GM12878 (cell line): Measurements from ENCODE around the gene KCNS1. TPM values are rescaled to one million over a fixed set of nuclear protein-coding genes. Genes with fewer than 3 reads are reported as not detected.

ENCODE experiments used
- ATAC-seq: fragments of 200-7000 bp; cut with Tn5 transposase; 3 replicates; pipeline ENCODE4 v1.9.1; 2020; ENCODE audit warnings: mild to moderate bottlenecking, moderate library complexity
- Bru-seq: library from RNA; stranded (reverse); fragments of 400-500 nt; gene quantifications from one replicate; lab custom pipeline; 2021; lab: Mats Ljungman, UMichigan
- BruChase-seq, 2 experiments: library from RNA; stranded (reverse); fragments of 400-500 nt; gene quantifications; one replicate each; lab custom pipeline; 2021; lab: Mats Ljungman, UMichigan
- BruUV-seq: library from RNA; stranded (reverse); fragments of 400-500 nt; replicated peaks from 2 replicates; lab custom pipeline; 2021; lab: Mats Ljungman, UMichigan
- CTCF ChIA-PET: fragments of 300-600 bp; sonication (Branson Sonifier 250); formaldehyde crosslinking; extraction: SDS; loops from one replicate; lab custom pipeline; 2021; ENCODE audit warnings: inconsistent platforms; lab: Yijun Ruan, JAX
- POLR2A ChIA-PET: fragments of 350-600 bp; formaldehyde crosslinking; extraction: SDS; loops from one replicate; lab custom pipeline; 2021; ENCODE audit warnings: inconsistent platforms; lab: Charles Lee
- RAD21 ChIA-PET: fragments of 300-600 bp; sonication (Branson Sonifier 250); formaldehyde crosslinking; loops from one replicate; lab custom pipeline; 2023; ENCODE audit warnings: antibody characterized with exemption; ENCODE audit not compliant: unreplicated experiment; lab: Charles Lee
- SMC1A ChIA-PET: fragments of 300-600 bp; sonication (Branson Sonifier 250); formaldehyde crosslinking; loops from one replicate; lab custom pipeline; 2023; ENCODE audit not compliant: unreplicated experiment, uncharacterized antibody; lab: Charles Lee
- DNase-seq: peaks from one replicate; pipeline ENCODE4 v3.0.0-alpha.2; 2011; ENCODE audit warnings: low read depth, low spot score
- FAIRE-seq: peaks from 3 replicates; lab custom pipeline; 2011; peaks lifted over from hg19 to GRCh38; lab: Jason Lieb, UNC
- H2AFZ ChIP-seq: 2 replicates; pipeline ENCODE4 v1.6.0; 2011; ENCODE audit warnings: low read depth, low read length, control low read depth; ENCODE audit not compliant: control insufficient read depth
- H3K27ac ChIP-seq: 2 replicates; pipeline ENCODE4 v1.5.1; 2011; ENCODE audit warnings: control low read depth; ENCODE audit not compliant: control insufficient read depth, insufficient read depth
- H3K27me3 ChIP-seq, 2 experiments: replicated peaks in 1 of 2; 2 replicates each; pipeline versions ENCODE4 v1.6.0 to v1.6.1; 2011; ENCODE audit warnings: low read length in 1 of 2; ENCODE audit not compliant: control insufficient read depth in 2 of 2, insufficient read depth in 2 of 2
- H3K36me3 ChIP-seq, 2 experiments: 2 replicates each; pipeline ENCODE4 v1.5.1; 2011; ENCODE audit warnings: low read length in 1 of 2; ENCODE audit not compliant: control insufficient read depth in 2 of 2, insufficient read depth in 2 of 2
- H3K4me1 ChIP-seq: 2 replicates; pipeline ENCODE4 v1.6.1; 2011; ENCODE audit warnings: mild to moderate bottlenecking, low read length, moderate library complexity, mixed read lengths; ENCODE audit not compliant: control insufficient read depth, insufficient read depth
- H3K4me2 ChIP-seq: 2 replicates; pipeline ENCODE4 v1.6.0; 2011; ENCODE audit warnings: control low read depth; ENCODE audit not compliant: control insufficient read depth, insufficient read depth
- H3K4me3 ChIP-seq: fragments of 200-600 bp; sonication (generic); 2 replicates; pipeline ENCODE4 v1.5.1; 2016
- H3K79me2 ChIP-seq: 2 replicates; pipeline ENCODE4 v1.6.0; 2011; ENCODE audit warnings: low read length; ENCODE audit not compliant: control insufficient read depth, insufficient read depth
- H3K9ac ChIP-seq: 2 replicates; pipeline ENCODE4 v1.8.0; 2011; ENCODE audit warnings: low read length, control low read depth, mixed read lengths; ENCODE audit not compliant: control insufficient read depth, insufficient read depth
- H3K9me3 ChIP-seq: replicated peaks from 3 replicates; pipeline ENCODE4 v1.5.1; 2011; ENCODE audit warnings: mild to moderate bottlenecking, low read length; ENCODE audit not compliant: control insufficient read depth, insufficient read depth
- H4K20me1 ChIP-seq: 2 replicates; pipeline ENCODE4 v1.6.0; 2011; ENCODE audit not compliant: control insufficient read depth, insufficient read depth
- CBX5 ChIP-seq: sonication (generic); IDR thresholded peaks from 2 replicates; pipeline ENCODE4 v1.6.1; 2016; ENCODE audit warnings: low read depth, moderate library complexity, mild to moderate bottlenecking, inconsistent platforms
- LARP7 ChIP-seq: fragments of 450-650 bp; IDR thresholded peaks from 2 replicates; pipeline ENCODE4 v1.6.1; 2017; ENCODE audit warnings: mild to moderate bottlenecking
- SUPT20H ChIP-seq: IDR thresholded peaks from 2 replicates; pipeline ENCODE4 v1.6.1; 2011; ENCODE audit warnings: low read depth, mild to moderate bottlenecking, low read length, moderate library complexity, borderline replicate concordance; ENCODE audit not compliant: control insufficient read depth
- SUZ12 ChIP-seq: fragments of 200-600 bp; sonication (generic); IDR thresholded peaks from one replicate; pipeline ENCODE4 v1.6.1; 2018; ENCODE audit warnings: antibody characterized with exemption, mild to moderate bottlenecking; ENCODE audit not compliant: unreplicated experiment
- TCF3 ChIP-seq: IDR thresholded peaks from 2 replicates; pipeline ENCODE4 v1.6.1; 2012; ENCODE audit warnings: low read depth, mild to moderate bottlenecking, low read length, borderline replicate concordance; ENCODE audit not compliant: insufficient read depth
- ZNF384 ChIP-seq: IDR thresholded peaks from 2 replicates; pipeline ENCODE4 v1.6.1; 2012; ENCODE audit warnings: low read depth, mild to moderate bottlenecking, low read length, improper control_type of control experiment, borderline replicate concordance
- ZSCAN29 ChIP-seq: fragments of 450-650 bp; IDR thresholded peaks from 2 replicates; pipeline ENCODE4 v1.6.1; 2017; ENCODE audit warnings: mild to moderate bottlenecking, moderate library complexity
- WGBS: methylation state at CpG from one replicate; pipeline ENCODE4 v1.1.6; 2016; ENCODE audit warnings: low lambda C conversion rate; ENCODE audit not compliant: insufficient replicate concordance, insufficient coverage; ENCODE audit errors: missing lambda C conversion rate; 5-methylcytosine and 5-hydroxymethylcytosine counted together
- in situ Hi-C: fragments of 300-500 bp; cut with MboI; formaldehyde crosslinking; loops from 9 replicates; pipeline ENCODE4 v1.14.3; 2018; ENCODE audit warnings: mixed read lengths
- intact Hi-C: fragments of 100-400 bp; cut with micrococcal nuclease; formaldehyde crosslinking; loops from one replicate; pipeline ENCODE4 v1.14.2; 2022; ENCODE audit not compliant: unreplicated experiment
- long read RNA-seq, 2 experiments: library from polyadenylated mRNA; unstranded; transcript quantifications; one replicate each; pipeline ENCODE4 v2.0.0, GENCODE V29; 2019 to 2020
- polyA minus RNA-seq, 3 experiments: library from RNA; depleted of rRNA, polyadenylated mRNA; stranded (reverse); fragments of >200 nt; gene quantifications; 2 replicates each; pipeline ENCODE4 v1.2.3, GENCODE V29; 2011
- polyA plus RNA-seq, 11 experiments: library from polyadenylated mRNA; depleted of rRNA in 4 of 11; unstranded in 6 of 11; stranded (reverse) in 5 of 11; fragments of >200 nt; fragmentation: Nextera tagmentation in 4 of 11; fragmentation: Illumina TruSeq in 1 of 11; extraction: Ambion mirVana in 4 of 11; extraction: Trizol in 1 of 11; gene quantifications; 1 replicate in 1 of 11; 2 replicates in 10 of 11; pipeline versions ENCODE4 v1.2.1 to v1.2.3, GENCODE V29; 2011 to 2016; ENCODE audit warnings: inconsistent platforms in 2 of 11, missing spikeins in 2 of 11, low read depth in 1 of 11
- total RNA-seq, 4 experiments: library from RNA; depleted of rRNA in 3 of 4; stranded (reverse); fragments of >200 nt in 3 of 4; fragmentation: Illumina TruSeq in 1 of 4; extraction: Trizol in 1 of 4; gene quantifications; 2 replicates each; pipeline versions ENCODE4 v1.2.1 to v1.2.3, GENCODE V29; 2013 to 2021

The KCNS1 gene
- not detected in 2 replicates for total RNA-seq (2013; cell fraction: nucleolus; rRNA removed)
- not detected in 2 replicates for total RNA-seq (2014; rRNA removed)
- not detected in 2 replicates for total RNA-seq (2014; rRNA removed; fragmentation: Illumina TruSeq; extraction: Trizol)
- not detected in 2 replicates for total RNA-seq (2021)
- polyA plus RNA-seq (2011; ENCODE audit: low read depth) = not detected
- not detected in 2 replicates for polyA plus RNA-seq (2011; rRNA removed)
- not detected in 2 replicates for polyA plus RNA-seq (2011; cell fraction: cytosol; rRNA removed)
- polyA plus RNA-seq (2011; cell fraction: nucleus; rRNA removed) = not detected in 2 replicates
- polyA plus RNA-seq (2012) = 0.03 and 0.09 TPM in 2 replicates
- not detected in 2 replicates for polyA plus RNA-seq (2014; fragmentation: Illumina TruSeq; extraction: Trizol)
- polyA plus RNA-seq (2014; fragmentation: Nextera tagmentation; extraction: Ambion mirVana) = not detected
- polyA plus RNA-seq (2014; rRNA removed) = not detected in 2 replicates
- polyA plus RNA-seq (2016; fragmentation: Nextera tagmentation; extraction: Ambion mirVana) = not detected
- polyA minus RNA-seq (2011; rRNA and poly(A)+ RNA removed) = not detected in 2 replicates
- polyA minus RNA-seq (2011; cell fraction: cytosol; rRNA and poly(A)+ RNA removed) = not detected in 2 replicates
- polyA minus RNA-seq (2011; cell fraction: nucleus; rRNA and poly(A)+ RNA removed) = not detected in 2 replicates
- percentile 8 among the genes with signal in this experiment for Bru-seq, nascent RNA
- BruChase-seq, experiment 1, labeled RNA remaining after a 6-hour chase = not detected
- BruChase-seq, experiment 2, labeled RNA remaining after a 2-hour chase = not detected
- long read RNA-seq, experiment 1 = 0 reads
- long read RNA-seq, experiment 2 = 0 reads

- CTCF ChIA-PET = interaction anchor here (0.7 to 2.2 kb wide), 5 partner anchors 10 to 194 kb away, joined by 3 to 10 read pairs (median 6); no protein-coding TSS in a partner anchor
- in situ Hi-C loops (no loop called here), intact Hi-C loops (no loop called here)
- Histone ChIP-seq H3K36me3 (no peaks in the 10 kb centered on the region), H2AFZ (no peak within 1 kb of the TSS; the same call in 1 of the 2 replicates), H3K79me2 (no peaks in the 10 kb centered on the region), H3K9ac (no peak within 1 kb of the TSS), H3K4me3 (0 out of 2 replicates have a peak within 1 kb of the TSS, but pooled peaks have one; percentile 6), H3K4me1 (no peaks in the 10 kb centered on the region), H3K9me3 (no peaks in the 10 kb centered on the region; the same call in 2 of the 3 replicates), H4K20me1 (no peaks in the 10 kb centered on the region; the same call in 1 of the 2 replicates), H3K27ac (no peak within 1 kb of the TSS), H3K4me2 (no peak within 1 kb of the TSS), H3K27me3 (peaks cover 2 to 9% of the 10 kb centered on the region in 2 experiments)
- TF ChIP-seq ZNF384 = no peak
- TF ChIP-seq SUZ12 = peak; percentile 75
- TF ChIP-seq SUPT20H = no peak
- TF ChIP-seq CBX5 = no peak
- no peak for TF ChIP-seq LARP7
- TF ChIP-seq ZSCAN29 = no peak
- TF ChIP-seq TCF3 = no peak
- RAD21 ChIA-PET = interaction anchor here (1.7 kb wide), 1 partner anchor 57 kb away, joined by 7 read pairs; no protein-coding TSS in a partner anchor
- no TSS peak for BruUV-seq
- FAIRE-seq (no peak), DNase-seq (no peak), ATAC-seq (peak; percentile 46)
- POLR2A ChIA-PET = no interaction called here
- SMC1A ChIA-PET = no interaction called here
- 7% methylated on average over 36 of the region's 38 CpGs for WGBS
Observed at GRCh38 chr20:45100563-45101245, at the start of gene KCNS1. TSS of gene KCNS1 (minus strand) at chr20:45101127. CDS start at chr20:45099236, 1,891 bp downstream.
